HCT116 (cell line): ENCODE results near the gene TIGAR. TPM values are rescaled to one million over a fixed set of nuclear protein-coding genes. Genes with fewer than 3 reads are reported as not detected.
A peak's percentile ranks its signal among the peaks of the same experiment; 100 is the strongest.

ENCODE experiments used
- ATAC-seq: fragments of 200-7000 bp; cut with Tn5 transposase; 2 replicates; pipeline ENCODE4 v1.9.1; 2020; ENCODE audit warnings: mild to moderate bottlenecking, moderate library complexity
- BruUV-seq: library from RNA; stranded (reverse); fragments of 400-500 nt; replicated peaks from 2 replicates; lab custom pipeline; 2021; lab: Mats Ljungman, UMichigan
- CTCF ChIA-PET: fragments of 300-600 bp; sonication (Branson Sonifier 250); formaldehyde crosslinking; loops from one replicate; lab custom pipeline; 2021; ENCODE audit warnings: antibody characterized with exemption; lab: Charles Lee
- POLR2A ChIA-PET: fragments of 300-600, 350-600 bp; sonication (Branson Sonifier 250); formaldehyde crosslinking; loops from one replicate; lab custom pipeline; 2021; ENCODE audit warnings: antibody characterized with exemption; lab: Charles Lee
- RAD21 ChIA-PET, 2 experiments: fragments of 300-600 bp; sonication (Branson Sonifier 250); formaldehyde crosslinking; loops; one replicate each; lab custom pipeline; 2023; ENCODE audit warnings: low total read pairs in 2 of 2; ENCODE audit not compliant: uncharacterized antibody in 2 of 2, unreplicated experiment in 2 of 2, low non-redundant PET in 1 of 2; lab: Charles Lee
- DNase-seq: peaks from one replicate; pipeline ENCODE4 v3.0.0-alpha.2; 2010; ENCODE audit warnings: low read depth, low spot score
- H2AFZ ChIP-seq: fragments of 200-600 bp; shearing (Covaris generic), sonication (generic); 2 replicates; pipeline ENCODE4 v1.6.1; 2017; ENCODE audit warnings: low read depth, mixed run types, mixed read lengths, antibody characterized with exemption, low read length; ENCODE audit not compliant: poor library complexity, severe bottlenecking
- H3K27ac ChIP-seq: 2 replicates; pipeline ENCODE4 v1.5.1; 2012; ENCODE audit warnings: low read depth, low read length
- H3K27me3 ChIP-seq: fragments of 200-600 bp; sonication (generic); 2 replicates; pipeline ENCODE4 v1.6.1; 2016; ENCODE audit warnings: mixed run types, low read length, mixed read lengths; ENCODE audit not compliant: insufficient read depth
- H3K36me3 ChIP-seq, 2 experiments: fragments of 200-500 bp in 1 of 2; fragments of 200-600 bp in 1 of 2; sonication (Bioruptor generic) in 1 of 2; sonication (generic) in 1 of 2; 2 replicates each; pipeline versions ENCODE4 v1.5.1 to v1.6.1; 2014 to 2016; ENCODE audit warnings: low read length in 2 of 2, inconsistent platforms in 1 of 2, mixed read lengths in 1 of 2, mixed run types in 1 of 2; ENCODE audit not compliant: insufficient read depth in 2 of 2, control insufficient read depth in 1 of 2
- H3K4me1 ChIP-seq, 2 experiments: fragments of 200-600 bp in 1 of 2; sonication (generic) in 1 of 2; 2 replicates each; pipeline versions ENCODE4 v1.5.1 to v1.6.1; 2012 to 2017; ENCODE audit warnings: low read length in 2 of 2, inconsistent platforms in 1 of 2, mild to moderate bottlenecking in 1 of 2, mixed read lengths in 1 of 2, mixed run types in 1 of 2, moderate library complexity in 1 of 2; ENCODE audit not compliant: insufficient read depth in 2 of 2, control insufficient read depth in 1 of 2
- H3K4me2 ChIP-seq: fragments of 200-600 bp; sonication (generic); 2 replicates; pipeline ENCODE4 v1.6.1; 2017; ENCODE audit warnings: mixed run types, low read length, mixed read lengths
- H3K4me3 ChIP-seq, 2 experiments: fragments of 200-600 bp in 1 of 2; sonication (generic) in 1 of 2; replicated peaks in 1 of 2; 2 replicates each; pipeline ENCODE4 v1.5.1; 2011 to 2016; ENCODE audit warnings: low read length in 2 of 2, control low read depth in 1 of 2, low read depth in 1 of 2, mild to moderate bottlenecking in 1 of 2, mixed read lengths in 1 of 2, mixed run types in 1 of 2
- H3K79me2 ChIP-seq: fragments of 200-600 bp; sonication (generic); 2 replicates; pipeline ENCODE4 v1.6.1; 2017; ENCODE audit warnings: mild to moderate bottlenecking, mixed run types, low read length, moderate library complexity, mixed read lengths; ENCODE audit not compliant: insufficient read depth
- H3K9ac ChIP-seq: fragments of 200-600 bp; sonication (generic); 2 replicates; pipeline ENCODE4 v1.6.1; 2016; ENCODE audit warnings: low read length, mixed read lengths
- H3K9me2 ChIP-seq: fragments of 200-600 bp; sonication (generic), shearing (Covaris generic); 2 replicates; pipeline ENCODE4 v1.6.1; 2017; ENCODE audit warnings: mixed run types, mild to moderate bottlenecking, moderate library complexity; ENCODE audit not compliant: insufficient read depth
- H3K9me3 ChIP-seq, 2 experiments: fragments of 200-500 bp in 1 of 2; fragments of 200-600 bp in 1 of 2; sonication (Bioruptor generic) in 1 of 2; sonication (generic) in 1 of 2; 2 replicates each; pipeline ENCODE4 v1.6.1; 2014 to 2017; ENCODE audit warnings: low read length in 2 of 2, mixed read lengths in 2 of 2, inconsistent platforms in 1 of 2, low read depth in 1 of 2, mild to moderate bottlenecking in 1 of 2, mixed run types in 1 of 2, moderate library complexity in 1 of 2; ENCODE audit not compliant: control insufficient read depth in 1 of 2, insufficient read depth in 1 of 2
- H4K20me1 ChIP-seq: fragments of 200-600 bp; sonication (generic), shearing (Covaris generic); 2 replicates; pipeline ENCODE4 v1.6.1; 2017; ENCODE audit warnings: mixed run types, mild to moderate bottlenecking, moderate library complexity; ENCODE audit not compliant: insufficient read depth
- CEBPB ChIP-seq: IDR thresholded peaks from 2 replicates; pipeline ENCODE4 v1.6.1; 2012; ENCODE audit warnings: low read depth
- EGR1 ChIP-seq: IDR thresholded peaks from 2 replicates; pipeline ENCODE4 v1.6.1; 2012; ENCODE audit warnings: low read depth
- POLR2A ChIP-seq: IDR thresholded peaks from 2 replicates; pipeline ENCODE4 v1.7.0; 2011; ENCODE audit warnings: borderline replicate concordance; ENCODE audit not compliant: insufficient read depth, insufficient read length; ENCODE audit errors: extremely low read depth
- SIN3A ChIP-seq: IDR thresholded peaks from 2 replicates; pipeline ENCODE4 v1.6.1; 2012; ENCODE audit warnings: low read depth
- SP1 ChIP-seq: IDR thresholded peaks from 2 replicates; pipeline ENCODE4 v1.6.1; 2012; ENCODE audit warnings: low read depth
- SRF ChIP-seq: IDR thresholded peaks from 2 replicates; pipeline ENCODE4 v1.6.1; 2012; ENCODE audit warnings: low read depth
- TCF7L2 ChIP-seq: IDR thresholded peaks from 2 replicates; pipeline ENCODE4 v1.7.0; 2011; ENCODE audit warnings: borderline replicate concordance, inconsistent platforms; ENCODE audit not compliant: insufficient read depth, insufficient read length; ENCODE audit errors: extremely low read depth
- YY1 ChIP-seq: IDR thresholded peaks from 2 replicates; pipeline ENCODE4 v1.6.1; 2011; ENCODE audit warnings: low read length, low read depth, moderate library complexity, mild to moderate bottlenecking; ENCODE audit not compliant: insufficient replicate concordance; ENCODE audit errors: extremely low read depth
- intact Hi-C: fragments of 100-400 bp; cut with micrococcal nuclease; formaldehyde crosslinking; loops from 2 replicates; pipeline ENCODE4 v1.10.0; 2022
- total RNA-seq: library from RNA; stranded (reverse); gene quantifications from one replicate; pipeline ENCODE4 v1.2.1, GENCODE V29; 2021; ENCODE audit not compliant: unreplicated experiment
- TF ChIP-seq, protein P1 (sequence below): IDR thresholded peaks from 2 replicates; pipeline ENCODE4 v1.6.1; 2011; ENCODE audit warnings: mild to moderate bottlenecking, low read length, moderate library complexity; ENCODE audit not compliant: insufficient replicate concordance; ENCODE audit errors: extremely low read depth
- TF ChIP-seq, protein P2 (sequence below), 3 experiments: fragments of 200-600 bp in 1 of 3; sonication (generic) in 1 of 3; IDR thresholded peaks in 2 of 3; conservative IDR thresholded peaks in 1 of 3; 2 replicates each; pipeline ENCODE4 v1.5.1; 2012 to 2017; ENCODE audit warnings: low read depth in 2 of 3, low read length in 2 of 3, antibody characterized with exemption in 1 of 3, borderline replicate concordance in 1 of 3, control low read depth in 1 of 3, mild to moderate bottlenecking in 1 of 3, mixed read lengths in 1 of 3, mixed run types in 1 of 3, moderate library complexity in 1 of 3; ENCODE audit not compliant: insufficient read depth in 1 of 3
- TF ChIP-seq, protein P3 (sequence below): IDR thresholded peaks from 2 replicates; pipeline ENCODE4 v1.6.1; 2012
- TF ChIP-seq, protein P4 (sequence below): IDR thresholded peaks from 2 replicates; pipeline ENCODE4 v1.6.1; 2012; ENCODE audit warnings: low read depth

Gene TIGAR
- total RNA-seq, 1 experiment from 2014 or later: 13.7 TPM

DNA sequence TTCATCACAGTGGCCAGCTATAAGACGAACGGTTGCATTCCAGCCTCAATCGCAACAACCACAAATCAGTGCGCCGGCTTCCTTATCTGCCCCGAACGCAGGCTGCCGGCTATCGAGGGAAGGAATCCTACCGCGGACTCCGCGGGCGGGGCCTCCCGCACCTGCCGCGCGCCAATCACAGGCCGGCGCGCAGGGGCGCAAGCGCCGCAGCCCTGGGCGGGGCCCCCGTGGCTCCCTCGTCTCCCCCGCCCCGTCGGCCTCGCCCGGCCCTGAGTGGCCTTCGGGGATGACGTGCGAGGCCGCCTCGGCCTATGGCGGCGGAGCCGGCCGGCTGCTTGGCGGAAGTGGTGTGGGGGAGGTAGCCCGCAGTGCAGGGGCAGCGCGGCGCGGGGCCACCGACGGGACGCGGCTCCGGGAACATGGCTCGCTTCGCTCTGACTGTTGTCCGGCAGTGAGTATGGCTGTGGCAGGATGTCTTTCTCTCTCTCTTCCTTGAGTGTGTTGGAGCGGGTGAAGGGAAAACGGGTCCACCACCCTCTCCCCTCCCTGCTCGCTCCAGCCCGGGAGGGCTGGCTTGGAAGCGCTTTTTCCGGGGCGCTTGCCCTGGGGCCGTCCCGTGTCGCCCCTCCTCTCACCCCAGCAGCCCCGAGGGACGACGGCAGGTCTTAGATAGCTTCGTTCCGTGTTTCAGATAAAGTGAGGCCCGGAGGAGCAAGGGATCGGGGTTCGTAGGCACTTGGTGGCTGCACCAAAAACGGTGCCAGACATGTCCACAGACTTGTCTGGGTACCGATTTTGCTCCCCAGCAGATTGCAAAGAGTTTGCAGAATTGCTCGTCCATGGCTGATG is at the start of gene TIGAR (continued):
- TF ChIP-seq, protein P1, sequence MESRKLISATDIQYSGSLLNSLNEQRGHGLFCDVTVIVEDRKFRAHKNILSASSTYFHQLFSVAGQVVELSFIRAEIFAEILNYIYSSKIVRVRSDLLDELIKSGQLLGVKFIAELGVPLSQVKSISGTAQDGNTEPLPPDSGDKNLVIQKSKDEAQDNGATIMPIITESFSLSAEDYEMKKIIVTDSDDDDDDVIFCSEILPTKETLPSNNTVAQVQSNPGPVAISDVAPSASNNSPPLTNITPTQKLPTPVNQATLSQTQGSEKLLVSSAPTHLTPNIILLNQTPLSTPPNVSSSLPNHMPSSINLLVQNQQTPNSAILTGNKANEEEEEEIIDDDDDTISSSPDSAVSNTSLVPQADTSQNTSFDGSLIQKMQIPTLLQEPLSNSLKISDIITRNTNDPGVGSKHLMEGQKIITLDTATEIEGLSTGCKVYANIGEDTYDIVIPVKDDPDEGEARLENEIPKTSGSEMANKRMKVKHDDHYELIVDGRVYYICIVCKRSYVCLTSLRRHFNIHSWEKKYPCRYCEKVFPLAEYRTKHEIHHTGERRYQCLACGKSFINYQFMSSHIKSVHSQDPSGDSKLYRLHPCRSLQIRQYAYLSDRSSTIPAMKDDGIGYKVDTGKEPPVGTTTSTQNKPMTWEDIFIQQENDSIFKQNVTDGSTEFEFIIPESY: no peak
- TF ChIP-seq, protein P2, sequence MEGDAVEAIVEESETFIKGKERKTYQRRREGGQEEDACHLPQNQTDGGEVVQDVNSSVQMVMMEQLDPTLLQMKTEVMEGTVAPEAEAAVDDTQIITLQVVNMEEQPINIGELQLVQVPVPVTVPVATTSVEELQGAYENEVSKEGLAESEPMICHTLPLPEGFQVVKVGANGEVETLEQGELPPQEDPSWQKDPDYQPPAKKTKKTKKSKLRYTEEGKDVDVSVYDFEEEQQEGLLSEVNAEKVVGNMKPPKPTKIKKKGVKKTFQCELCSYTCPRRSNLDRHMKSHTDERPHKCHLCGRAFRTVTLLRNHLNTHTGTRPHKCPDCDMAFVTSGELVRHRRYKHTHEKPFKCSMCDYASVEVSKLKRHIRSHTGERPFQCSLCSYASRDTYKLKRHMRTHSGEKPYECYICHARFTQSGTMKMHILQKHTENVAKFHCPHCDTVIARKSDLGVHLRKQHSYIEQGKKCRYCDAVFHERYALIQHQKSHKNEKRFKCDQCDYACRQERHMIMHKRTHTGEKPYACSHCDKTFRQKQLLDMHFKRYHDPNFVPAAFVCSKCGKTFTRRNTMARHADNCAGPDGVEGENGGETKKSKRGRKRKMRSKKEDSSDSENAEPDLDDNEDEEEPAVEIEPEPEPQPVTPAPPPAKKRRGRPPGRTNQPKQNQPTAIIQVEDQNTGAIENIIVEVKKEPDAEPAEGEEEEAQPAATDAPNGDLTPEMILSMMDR (IDR thresholded peaks at IDR 0.05 in 2 of 3, conservative IDR thresholded peaks at IDR 0.05 in 1 of 3; ENCODE audit: borderline replicate concordance in 1 of 3, insufficient read depth in 1 of 3, low read depth in 2 of 3, low read length in 2 of 3): no peak
- TF ChIP-seq POLR2A: peak; percentile 50

DNA sequence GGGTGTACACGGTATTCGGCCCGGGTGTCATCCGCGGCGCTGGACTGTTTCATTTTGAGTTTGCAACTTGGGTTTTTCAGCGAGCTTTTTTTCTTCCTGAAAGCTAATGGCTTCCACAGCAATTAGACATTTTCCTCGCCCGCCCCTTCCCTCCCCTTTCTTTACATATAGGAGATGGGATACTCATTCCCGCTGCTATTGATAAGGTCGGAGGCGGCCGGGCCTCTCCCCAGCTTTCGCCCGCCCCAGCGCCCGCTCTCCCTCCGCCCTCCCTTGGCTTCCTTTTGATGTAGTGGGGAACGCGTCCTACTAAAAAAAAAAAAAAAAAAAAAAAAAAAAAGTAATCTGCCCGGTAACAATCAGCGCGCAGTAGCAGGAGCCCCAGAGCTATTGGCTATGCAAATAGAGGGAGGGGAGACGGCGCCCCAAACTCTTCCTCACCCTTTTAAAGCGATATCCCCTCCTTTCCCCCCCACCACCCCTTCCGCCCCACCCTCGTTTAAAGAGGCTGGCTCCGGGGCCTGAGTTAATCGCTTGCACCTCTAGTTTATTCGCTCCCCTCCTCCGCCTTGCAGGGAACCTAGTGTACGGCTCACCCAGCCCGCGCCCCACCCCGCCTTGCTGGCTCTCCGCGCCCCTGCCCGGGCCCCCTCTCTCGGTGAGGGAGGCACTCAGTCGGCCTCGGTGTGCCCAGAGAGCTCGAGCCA is 49.1 kb upstream of the TIGAR start:
- Histone ChIP-seq H3K27me3 (peaks cover 55% of the 10 kb centered on the region), H3K79me2 (no peaks in the 10 kb centered on the region), H3K36me3 (no peaks in the 10 kb centered on the region), H4K20me1 (no peaks in the 10 kb centered on the region), H3K9me3 (no peaks in the 10 kb centered on the region), H2AFZ (peak overlapping the region; percentile 52), H3K4me2 (peak overlapping the region; percentile 78), H3K27ac (no peak overlapping the region), H3K9ac (no peak overlapping the region), H3K4me1 (peaks cover 2 to 14% of the 10 kb centered on the region in 2 experiments; a peak in 3 of 4 replicates), H3K9me2 (no peaks in the 10 kb centered on the region), H3K4me3 (peak overlapping the region; percentile 35 to 36)
- POLR2A ChIA-PET: interaction anchor here (0.7 kb wide), 1 partner anchor 972 kb away, joined by 3 read pairs; no protein-coding TSS in a partner anchor
- intact Hi-C loops: loop anchor here (10.0 kb wide), 1 partner anchor 467 kb away; no protein-coding TSS in a partner anchor
- RAD21 ChIA-PET: interaction anchor here in 1 of 2 experiments (0.5 kb wide), 1 partner anchor 241 kb away, joined by 5 read pairs; no protein-coding TSS in a partner anchor
- no peak for DNase-seq
- no TSS peak for BruUV-seq
- TF ChIP-seq YY1 (no peak), SRF (no peak), EGR1 (no peak), SP1 (no peak), TCF7L2 (no peak), SIN3A (no peak), CEBPB (no peak)
- TF ChIP-seq, protein P3, sequence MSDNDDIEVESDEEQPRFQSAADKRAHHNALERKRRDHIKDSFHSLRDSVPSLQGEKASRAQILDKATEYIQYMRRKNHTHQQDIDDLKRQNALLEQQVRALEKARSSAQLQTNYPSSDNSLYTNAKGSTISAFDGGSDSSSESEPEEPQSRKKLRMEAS: no peak
- TF ChIP-seq, protein P4, sequence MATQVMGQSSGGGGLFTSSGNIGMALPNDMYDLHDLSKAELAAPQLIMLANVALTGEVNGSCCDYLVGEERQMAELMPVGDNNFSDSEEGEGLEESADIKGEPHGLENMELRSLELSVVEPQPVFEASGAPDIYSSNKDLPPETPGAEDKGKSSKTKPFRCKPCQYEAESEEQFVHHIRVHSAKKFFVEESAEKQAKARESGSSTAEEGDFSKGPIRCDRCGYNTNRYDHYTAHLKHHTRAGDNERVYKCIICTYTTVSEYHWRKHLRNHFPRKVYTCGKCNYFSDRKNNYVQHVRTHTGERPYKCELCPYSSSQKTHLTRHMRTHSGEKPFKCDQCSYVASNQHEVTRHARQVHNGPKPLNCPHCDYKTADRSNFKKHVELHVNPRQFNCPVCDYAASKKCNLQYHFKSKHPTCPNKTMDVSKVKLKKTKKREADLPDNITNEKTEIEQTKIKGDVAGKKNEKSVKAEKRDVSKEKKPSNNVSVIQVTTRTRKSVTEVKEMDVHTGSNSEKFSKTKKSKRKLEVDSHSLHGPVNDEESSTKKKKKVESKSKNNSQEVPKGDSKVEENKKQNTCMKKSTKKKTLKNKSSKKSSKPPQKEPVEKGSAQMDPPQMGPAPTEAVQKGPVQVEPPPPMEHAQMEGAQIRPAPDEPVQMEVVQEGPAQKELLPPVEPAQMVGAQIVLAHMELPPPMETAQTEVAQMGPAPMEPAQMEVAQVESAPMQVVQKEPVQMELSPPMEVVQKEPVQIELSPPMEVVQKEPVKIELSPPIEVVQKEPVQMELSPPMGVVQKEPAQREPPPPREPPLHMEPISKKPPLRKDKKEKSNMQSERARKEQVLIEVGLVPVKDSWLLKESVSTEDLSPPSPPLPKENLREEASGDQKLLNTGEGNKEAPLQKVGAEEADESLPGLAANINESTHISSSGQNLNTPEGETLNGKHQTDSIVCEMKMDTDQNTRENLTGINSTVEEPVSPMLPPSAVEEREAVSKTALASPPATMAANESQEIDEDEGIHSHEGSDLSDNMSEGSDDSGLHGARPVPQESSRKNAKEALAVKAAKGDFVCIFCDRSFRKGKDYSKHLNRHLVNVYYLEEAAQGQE: no peak
- CTCF ChIA-PET: interaction anchor here (0.7 kb wide), 2 partner anchors 234 to 388 kb away, joined by 3 to 4 read pairs; no protein-coding TSS in a partner anchor
- peak; percentile 55 for ATAC-seq
